OCI-LY7 (cell line): ENCODE measurements around the gene PLSCR5. TPM values are rescaled to one million over a fixed set of nuclear protein-coding genes. Genes with fewer than 3 reads are reported as not detected.

Experiments used
- BruUV-seq: library from RNA; stranded (reverse); fragments of 400-500 nt; replicated peaks from 2 replicates; lab custom pipeline; 2021; lab: Mats Ljungman, UMichigan
- CTCF ChIA-PET: fragments of 300-600 bp; sonication (Branson Sonifier 250); formaldehyde crosslinking; loops from one replicate; lab custom pipeline; 2022; ENCODE audit warnings: antibody characterized with exemption; ENCODE audit not compliant: unreplicated experiment; lab: Charles Lee
- POLR2A ChIA-PET: fragments of 300-600 bp; sonication (Branson Sonifier 250); formaldehyde crosslinking; loops from one replicate; lab custom pipeline; 2022; ENCODE audit warnings: antibody characterized with exemption; lab: Charles Lee
- DNase-seq: peaks from one replicate; pipeline ENCODE4 v3.0.0-alpha.2; 2015; ENCODE audit warnings: low spot score
- H2AFZ ChIP-seq: fragments of 200-600 bp; sonication (generic), shearing (Covaris generic); 2 replicates; pipeline ENCODE4 v1.6.1; 2014; ENCODE audit warnings: mild to moderate bottlenecking, antibody characterized with exemption, low read length, moderate library complexity
- H3K27ac ChIP-seq: fragments of 200-600 bp; sonication (generic); 2 replicates; pipeline ENCODE4 v1.5.1; 2014; ENCODE audit warnings: mixed run types, low read depth, mild to moderate bottlenecking, moderate library complexity, low read length, inconsistent platforms; ENCODE audit not compliant: poor library complexity, severe bottlenecking
- H3K36me3 ChIP-seq: fragments of 200-600 bp; sonication (generic); 2 replicates; pipeline ENCODE4 v1.6.1; 2014; ENCODE audit warnings: mild to moderate bottlenecking, antibody characterized with exemption, low read length, moderate library complexity, mixed read lengths; ENCODE audit not compliant: insufficient read depth
- H3K4me1 ChIP-seq: fragments of 200-600 bp; sonication (generic); 2 replicates; pipeline ENCODE4 v1.5.1; 2014; ENCODE audit warnings: mild to moderate bottlenecking, low read length; ENCODE audit not compliant: insufficient read depth, poor library complexity, severe bottlenecking
- H3K4me2 ChIP-seq: fragments of 200-600 bp; sonication (generic); 2 replicates; pipeline ENCODE4 v1.6.1; 2014; ENCODE audit warnings: mild to moderate bottlenecking, low read length
- H3K4me3 ChIP-seq: fragments of 200-600 bp; sonication (generic); 2 replicates; pipeline ENCODE4 v1.5.1; 2014; ENCODE audit warnings: mild to moderate bottlenecking, low read depth, low read length; ENCODE audit not compliant: poor library complexity, severe bottlenecking
- H3K79me2 ChIP-seq: fragments of 200-600 bp; sonication (generic); 2 replicates; pipeline ENCODE4 v1.6.1; 2016; ENCODE audit warnings: low read depth, mild to moderate bottlenecking, low read length, moderate library complexity, mixed read lengths; ENCODE audit not compliant: insufficient read depth
- H3K9me2 ChIP-seq: fragments of 200-600 bp; sonication (generic); 2 replicates; pipeline ENCODE4 v1.6.1; 2016; ENCODE audit warnings: mild to moderate bottlenecking, low read length, mixed read lengths; ENCODE audit not compliant: insufficient read depth
- H3K9me3 ChIP-seq: fragments of 200-600 bp; sonication (generic); 2 replicates; pipeline ENCODE4 v1.6.1; 2014; ENCODE audit warnings: mild to moderate bottlenecking, mixed run types, low read length, mixed read lengths
- H4K20me1 ChIP-seq: fragments of 200-600 bp; sonication (generic); 2 replicates; pipeline ENCODE4 v1.6.1; 2014; ENCODE audit warnings: mild to moderate bottlenecking, antibody characterized with exemption, low read length, moderate library complexity, mixed read lengths; ENCODE audit not compliant: insufficient read depth
- EZH2phosphoT487 ChIP-seq: fragments of 200-600 bp; sonication (generic); IDR thresholded peaks from 2 replicates; pipeline ENCODE4 v1.6.1; 2018; ENCODE audit warnings: low read depth, borderline replicate concordance, mild to moderate bottlenecking, mixed run types, antibody characterized with exemption, low read length, moderate library complexity, mixed read lengths
- intact Hi-C: fragments of 100-400 bp; cut with micrococcal nuclease; formaldehyde crosslinking; loops from one replicate; pipeline ENCODE4 v1.10.0; 2022; ENCODE audit not compliant: unreplicated experiment
- total RNA-seq, 2 experiments: library from RNA; depleted of rRNA in 1 of 2; stranded (reverse); fragments of >200 nt in 1 of 2; shearing (Covaris generic) in 1 of 2; gene quantifications; 2 replicates each; pipeline ENCODE4 v1.2.3, GENCODE V29; 2014 to 2022
- TF ChIP-seq, protein P1 (sequence below): fragments of 200-600 bp; sonication (generic); conservative IDR thresholded peaks from 2 replicates; pipeline ENCODE4 v1.5.1; 2014; ENCODE audit warnings: mild to moderate bottlenecking, antibody characterized with exemption, low read length, moderate library complexity, mixed read lengths

Gene PLSCR5
- total RNA-seq, 2 experiments from 2014 or later = not detected

DNA sequence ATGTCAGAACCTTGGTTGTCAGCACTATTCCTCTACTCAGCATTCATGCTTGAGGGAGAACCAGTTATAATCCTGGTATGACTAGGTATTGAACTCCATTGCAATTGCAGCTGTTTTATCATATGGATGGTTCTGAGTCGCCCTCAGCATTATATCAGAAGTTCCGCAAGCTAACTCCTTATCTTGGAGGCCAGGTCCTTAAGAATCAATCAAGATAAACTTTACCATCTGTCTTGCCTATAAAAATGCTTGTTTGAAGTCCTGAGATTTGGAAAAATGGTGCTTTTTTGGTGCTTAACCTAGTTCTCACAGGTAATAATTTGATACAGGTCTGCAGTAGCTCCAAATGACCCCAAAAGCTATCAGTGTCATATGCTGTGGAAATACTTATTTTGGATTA is 44.5 kb downstream of the PLSCR5 start:
- DNase-seq = no peak
- Histone ChIP-seq H3K36me3 (no peaks in the 10 kb centered on the region), H3K27ac (no peak overlapping the region), H3K9me3 (no peaks in the 10 kb centered on the region), H3K4me1 (no peaks in the 10 kb centered on the region), H3K9me2 (no peaks in the 10 kb centered on the region), H3K4me3 (no peak overlapping the region), H2AFZ (no peak overlapping the region), H3K79me2 (no peaks in the 10 kb centered on the region), H3K4me2 (no peak overlapping the region), H4K20me1 (no peaks in the 10 kb centered on the region)
- POLR2A ChIA-PET = no interaction called here
- intact Hi-C loops = no loop called here
- CTCF ChIA-PET = no interaction called here
- no TSS peak for BruUV-seq
- TF ChIP-seq, protein P1, sequence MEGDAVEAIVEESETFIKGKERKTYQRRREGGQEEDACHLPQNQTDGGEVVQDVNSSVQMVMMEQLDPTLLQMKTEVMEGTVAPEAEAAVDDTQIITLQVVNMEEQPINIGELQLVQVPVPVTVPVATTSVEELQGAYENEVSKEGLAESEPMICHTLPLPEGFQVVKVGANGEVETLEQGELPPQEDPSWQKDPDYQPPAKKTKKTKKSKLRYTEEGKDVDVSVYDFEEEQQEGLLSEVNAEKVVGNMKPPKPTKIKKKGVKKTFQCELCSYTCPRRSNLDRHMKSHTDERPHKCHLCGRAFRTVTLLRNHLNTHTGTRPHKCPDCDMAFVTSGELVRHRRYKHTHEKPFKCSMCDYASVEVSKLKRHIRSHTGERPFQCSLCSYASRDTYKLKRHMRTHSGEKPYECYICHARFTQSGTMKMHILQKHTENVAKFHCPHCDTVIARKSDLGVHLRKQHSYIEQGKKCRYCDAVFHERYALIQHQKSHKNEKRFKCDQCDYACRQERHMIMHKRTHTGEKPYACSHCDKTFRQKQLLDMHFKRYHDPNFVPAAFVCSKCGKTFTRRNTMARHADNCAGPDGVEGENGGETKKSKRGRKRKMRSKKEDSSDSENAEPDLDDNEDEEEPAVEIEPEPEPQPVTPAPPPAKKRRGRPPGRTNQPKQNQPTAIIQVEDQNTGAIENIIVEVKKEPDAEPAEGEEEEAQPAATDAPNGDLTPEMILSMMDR = no peak
- no peak for TF ChIP-seq EZH2phosphoT487

- no peak for DNase-seq
- H2AFZ ChIP-seq = no peak overlapping the region
- intact Hi-C loops = no loop called here
- H3K27ac ChIP-seq = no peak overlapping the region
- no peaks in the 10 kb centered on the region for H4K20me1 ChIP-seq
- TF ChIP-seq, protein P1 = no peak
- TF ChIP-seq EZH2phosphoT487 = no peak
- H3K4me3 ChIP-seq = no peak overlapping the region
- no peaks in the 10 kb centered on the region for H3K79me2 ChIP-seq
- H3K9me3 ChIP-seq = no peaks in the 10 kb centered on the region
- ChIA-PET POLR2A (interaction anchor here (0.9 kb wide), 1 partner anchor 9 kb away, joined by 3 read pairs; no protein-coding TSS in a partner anchor), CTCF (no interaction called here)
- no TSS peak for BruUV-seq
- no peaks in the 10 kb centered on the region for H3K9me2 ChIP-seq
- no peaks in the 10 kb centered on the region for H3K4me1 ChIP-seq
- no peak overlapping the region for H3K4me2 ChIP-seq
- H3K36me3 ChIP-seq = no peaks in the 10 kb centered on the region
Measured at GRCh38 chr3:146559388-146559787, 45.8 kb downstream of the PLSCR5 start.

- Histone ChIP-seq H3K79me2 (no peaks in the 10 kb centered on the region), H3K4me3 (no peak overlapping the region), H3K27ac (no peak overlapping the region), H2AFZ (no peak overlapping the region), H3K9me2 (no peaks in the 10 kb centered on the region), H3K4me1 (no peaks in the 10 kb centered on the region), H3K36me3 (no peaks in the 10 kb centered on the region), H3K9me3 (no peaks in the 10 kb centered on the region), H4K20me1 (no peaks in the 10 kb centered on the region), H3K4me2 (no peak overlapping the region)
- CTCF ChIA-PET = no interaction called here
- no TSS peak for BruUV-seq
- POLR2A ChIA-PET = no interaction called here
- no peak for DNase-seq
- intact Hi-C loops = no loop called here
- TF ChIP-seq, protein P1 = no peak
- no peak for TF ChIP-seq EZH2phosphoT487
Measured at GRCh38 chr3:146558781-146559180, 46.4 kb downstream of the PLSCR5 start.
